Tibial nerve (tissue), 4 donors: Measurements from ENCODE around the gene GRID1.

Experiments
- CTCF ChIP-seq, 5 experiments: fragments of 200-600 bp in 3 of 5; fragments of 450-650 bp in 2 of 5; sonication (generic) in 3 of 5; IDR thresholded peaks; one replicate each; pipeline ENCODE4 v1.5.1; 2016 to 2019; ENCODE audit warnings: antibody characterized with exemption in 5 of 5, mild to moderate bottlenecking in 3 of 5, moderate library complexity in 2 of 5
- EP300 ChIP-seq, 2 donors: sonication (generic); formaldehyde crosslinking; IDR thresholded peaks; one replicate each; pipeline ENCODE4 v1.6.1; 2017; ENCODE audit warnings: antibody characterized with exemption in 2 of 2, mild to moderate bottlenecking in 1 of 2
- POLR2A ChIP-seq, 2 donors: fragments of 450-650 bp; IDR thresholded peaks; one replicate each; pipeline ENCODE4 v1.6.1; 2017; ENCODE audit warnings: antibody characterized with exemption in 2 of 2, mild to moderate bottlenecking in 2 of 2, moderate library complexity in 2 of 2

- TF ChIP-seq CTCF (IDR thresholded peaks at IDR 0.05) (no peak), POLR2A (IDR thresholded peaks at IDR 0.05) (no peak), EP300 (IDR thresholded peaks at IDR 0.05) (no peak)
Observed at GRCh38 chr10:85787881-85788280, 578.7 kb downstream of the GRID1 start.
